Body of pancreas (tissue), 4 donors: ENCODE results near the gene CTCF. TPM values are rescaled to one million over a fixed set of nuclear protein-coding genes. Genes with fewer than 3 reads are reported as not detected.

Experiments
- ATAC-seq: fragments of 150-250 bp; one replicate; pipeline ENCODE4 v1.9.1; 2016
- DNase-seq, 4 donors: peaks; one replicate each; pipeline ENCODE4 v3.0.0-alpha.2; 2019
- H3K27ac ChIP-seq, 4 donors: fragments of 200-600 bp; sonication (generic); 1 replicate in 3 of 4; 2 replicates in 1 of 4; pipeline versions ENCODE4 v1.5.1 to v1.6.1; 2016 to 2019; ENCODE audit warnings: mild to moderate bottlenecking in 1 of 4, mixed read lengths in 1 of 4, moderate library complexity in 1 of 4
- H3K27me3 ChIP-seq, 2 donors: fragments of 200-600 bp; sonication (generic); one replicate each; pipeline ENCODE4 v1.6.0; 2016; ENCODE audit warnings: mild to moderate bottlenecking in 1 of 2
- H3K36me3 ChIP-seq, 2 donors: fragments of 200-600 bp; sonication (generic); replicated peaks in 1 of 2; 2 replicates each; pipeline ENCODE4 v1.5.1; 2016; ENCODE audit warnings: low read depth in 2 of 2; ENCODE audit not compliant: insufficient read depth in 1 of 2
- H3K4me1 ChIP-seq: fragments of 200-600 bp; sonication (generic); one replicate; pipeline ENCODE4 v1.6.0; 2016
- H3K4me3 ChIP-seq, 2 donors: fragments of 200-600 bp; sonication (generic); 1 replicate in 1 of 2; 2 replicates in 1 of 2; pipeline ENCODE4 v1.5.1; 2016 to 2019
- H3K9me3 ChIP-seq, 3 donors: fragments of 200-600 bp; sonication (generic); 1 replicate in 2 of 3; 2 replicates in 1 of 3; pipeline ENCODE4 v1.5.1; 2016
- CTCF ChIP-seq, 7 experiments: fragments of 450-650 bp in 4 of 7; fragments of 200-600 bp in 3 of 7; sonication (generic) in 3 of 7; IDR thresholded peaks; one replicate each; pipeline ENCODE4 v1.5.1; 2016 to 2019; ENCODE audit warnings: antibody characterized with exemption in 7 of 7
- POLR2A ChIP-seq, 3 donors: fragments of 450-650 bp; IDR thresholded peaks; one replicate each; pipeline ENCODE4 v1.6.1; 2016; ENCODE audit warnings: antibody characterized with exemption in 3 of 3, mild to moderate bottlenecking in 2 of 3
- WGBS, 2 donors: methylation state at CpG; one replicate each; pipeline ENCODE4 v1.1.5; 2017; 5-methylcytosine and 5-hydroxymethylcytosine counted together
- intact Hi-C: fragments of 100-400 bp; cut with DNase I; formaldehyde crosslinking; loops from one replicate; pipeline ENCODE4 v1.15.1; 2023
- total RNA-seq, 2 donors: library from RNA; depleted of rRNA; stranded (reverse); fragments of >200 nt; gene quantifications; one replicate each; pipeline ENCODE4 v1.1.0, GENCODE V29; 2016

CTCF gene
- total RNA-seq, 2 donors from 2014 or later = 24.4 to 33.0 TPM

GRCh38 chr16:67659675-67660563, 97.6 kb downstream of the CTCF start, which contains the start of gene ACD:
Gene ACD (minus strand): TSS chr16:67660260. CDS start chr16:67660220, 40 bp downstream.
- Histone ChIP-seq H3K9me3 (no peaks in the 10 kb centered on the region), H3K36me3 (no peaks in the 10 kb centered on the region), H3K27ac (peak within 1 kb of the TSS; percentile 69 to 97 (median 96)), H3K4me1 (peaks cover 54% of the 10 kb centered on the region), H3K27me3 (no peaks in the 10 kb centered on the region), H3K4me3 (peak within 1 kb of the TSS; percentile 63 to 78)
- intact Hi-C loops = loop anchor here (5.0 kb wide), 1 partner anchor 103 kb away; no protein-coding TSS in a partner anchor
- WGBS, 2 donors = 1 to 2% methylated on average over 11 to 74 of the region's 83 CpGs
- DNase-seq (peak; percentile 89 to 90 (median 90)), ATAC-seq (peak; percentile 79)
- TF ChIP-seq CTCF (IDR thresholded peaks at IDR 0.05) (peak in 1 of 7 experiments; percentile 4), POLR2A (IDR thresholded peaks at IDR 0.05) (peak; percentile 29 to 82 (median 68))

- 0% methylated on average over 11 to 44 of the region's 48 CpGs for WGBS, 2 donors
Observed at GRCh38 chr16:67660564-67661028, 98.3 kb downstream of the CTCF start, which contains the start of gene PARD6A. Gene PARD6A (plus strand): TSS chr16:67660960. CDS start chr16:67661039, 79 bp downstream.

GRCh38 chr16:67661101-67661761, 98.9 kb downstream of the CTCF start:
- DNase-seq (peak; percentile 40 to 69 (median 63)), ATAC-seq (peak; percentile 26)
- WGBS, 2 donors = 4 to 5% methylated on average over 11 to 38 of the region's 39 CpGs

More at GRCh38 chr16:67660564-67661028, 98.3 kb downstream of the CTCF start, which contains the start of gene PARD6A:
- Histone ChIP-seq H3K9me3 (no peaks in the 10 kb centered on the region), H3K27ac (peak within 1 kb of the TSS; percentile 69 to 97 (median 96)), H3K36me3 (no peaks in the 10 kb centered on the region), H3K4me1 (peaks cover 59% of the 10 kb centered on the region), H3K4me3 (peak within 1 kb of the TSS; percentile 63 to 78), H3K27me3 (no peaks in the 10 kb centered on the region)
- TF ChIP-seq CTCF (IDR thresholded peaks at IDR 0.05) = peak in 2 of 7 experiments; percentile 45 to 46
- peak in 2 of 3 donors; percentile 49 to 53 for TF ChIP-seq POLR2A (IDR thresholded peaks at IDR 0.05)
- intact Hi-C loops = no loop called here
- peak; percentile 82 for ATAC-seq
- DNase-seq = peak; percentile 89 to 96 (median 93)

More at GRCh38 chr16:67661101-67661761, 98.9 kb downstream of the CTCF start:
- H3K9me3 ChIP-seq = no peaks in the 10 kb centered on the region
- H3K4me3 ChIP-seq = peak overlapping the region; percentile 22 to 33
- no peaks in the 10 kb centered on the region for H3K27me3 ChIP-seq
- peak in 1 of 7 experiments; percentile 6 for TF ChIP-seq CTCF (IDR thresholded peaks at IDR 0.05)
- TF ChIP-seq POLR2A (IDR thresholded peaks at IDR 0.05) = peak in 1 of 3 donors; percentile 3
- no peaks in the 10 kb centered on the region for H3K36me3 ChIP-seq
- peak overlapping the region; percentile 69 to 97 (median 96) for H3K27ac ChIP-seq
- intact Hi-C loops = no loop called here
- H3K4me1 ChIP-seq = peaks cover 65% of the 10 kb centered on the region
